Right lobe of liver (tissue), 6 donors: ENCODE results near the gene XPOT. TPM values are rescaled to one million over a fixed set of nuclear protein-coding genes. Genes with fewer than 3 reads are reported as not detected.

Experiments used
- ATAC-seq, 4 donors: fragments of 200-7000 bp; cut with Tn5 transposase; one replicate each; pipeline ENCODE4 v1.9.1; 2020; ENCODE audit warnings: mild to moderate bottlenecking in 4 of 4, moderate library complexity in 4 of 4
- DNase-seq, 3 donors: peaks; one replicate each; pipeline ENCODE4 v3.0.0-alpha.2; 2020
- H3K27ac ChIP-seq, 3 donors: fragments of 200-600 bp; one replicate each; pipeline ENCODE4 v1.8.0; 2022
- H3K27me3 ChIP-seq, 2 donors: fragments of 200-600 bp; one replicate each; pipeline ENCODE4 v1.8.0; 2022
- H3K36me3 ChIP-seq, 4 donors: fragments of 200-600 bp; sonication (generic) in 1 of 4; one replicate each; pipeline versions ENCODE4 v1.5.1 to v1.8.0; 2017 to 2022; ENCODE audit warnings: control low read depth in 1 of 4
- H3K4me1 ChIP-seq, 4 donors: fragments of 200-600 bp; sonication (generic) in 1 of 4; one replicate each; pipeline versions ENCODE4 v1.5.1 to v1.8.0; 2017 to 2022; ENCODE audit warnings: control low read depth in 1 of 4
- H3K4me3 ChIP-seq, 3 donors: fragments of 200-600 bp; one replicate each; pipeline ENCODE4 v1.8.0; 2022
- H3K9me3 ChIP-seq, 4 donors: fragments of 200-600 bp; sonication (generic) in 1 of 4; one replicate each; pipeline versions ENCODE4 v1.5.1 to v1.8.0; 2017 to 2022; ENCODE audit warnings: control low read depth in 1 of 4
- CTCF ChIP-seq, 4 donors: fragments of 200-600 bp in 3 of 4; fragments of 450-650 bp in 1 of 4; IDR thresholded peaks; one replicate each; pipeline versions ENCODE4 v1.5.1 to v1.8.0; 2016 to 2022; ENCODE audit warnings: antibody characterized with exemption in 4 of 4, mild to moderate bottlenecking in 2 of 4
- POLR2A ChIP-seq: fragments of 450-650 bp; IDR thresholded peaks from one replicate; pipeline ENCODE4 v1.6.1; 2017; ENCODE audit warnings: antibody characterized with exemption, mild to moderate bottlenecking
- WGBS: methylation state at CpG from one replicate; pipeline ENCODE4 v1.1.6; 2018; ENCODE audit warnings: low coverage, low lambda C conversion rate; ENCODE audit not compliant: insufficient coverage; ENCODE audit errors: missing lambda C conversion rate; 5-methylcytosine and 5-hydroxymethylcytosine counted together
- intact Hi-C, 2 donors: fragments of 100-400 bp; cut with DNase I; formaldehyde crosslinking; loops; one replicate each; pipeline versions ENCODE4 v1.11.2 to v1.14.1; 2022
- total RNA-seq, 6 experiments: library from RNA; depleted of rRNA in 2 of 6; stranded (reverse); fragments of >200 nt in 2 of 6; fragmentation: NEBNext Ultra II Directional in 3 of 6; extraction: Animal tissue kit (Norgen Biotek cat#: 25700) in 3 of 6; gene quantifications; one replicate each; pipeline versions ENCODE4 v1.1.0 to v1.2.4, GENCODE V29; 2016 to 2023
- donor health status: DM: no; HTN: yes; CAD: no.
- donor health status: DM: no; HTN: no; CAD: no.
- donor health status: DM: no; HTN: no; CAD: no.
- donor health status: DM: no; HTN: yes; CAD: no.
- donor health status: DM: no; HTN: yes; CAD: no.

The XPOT gene
- total RNA-seq, 6 experiments from 2014 or later = 27.3 to 43.9 (median 34.0) TPM

DNA sequence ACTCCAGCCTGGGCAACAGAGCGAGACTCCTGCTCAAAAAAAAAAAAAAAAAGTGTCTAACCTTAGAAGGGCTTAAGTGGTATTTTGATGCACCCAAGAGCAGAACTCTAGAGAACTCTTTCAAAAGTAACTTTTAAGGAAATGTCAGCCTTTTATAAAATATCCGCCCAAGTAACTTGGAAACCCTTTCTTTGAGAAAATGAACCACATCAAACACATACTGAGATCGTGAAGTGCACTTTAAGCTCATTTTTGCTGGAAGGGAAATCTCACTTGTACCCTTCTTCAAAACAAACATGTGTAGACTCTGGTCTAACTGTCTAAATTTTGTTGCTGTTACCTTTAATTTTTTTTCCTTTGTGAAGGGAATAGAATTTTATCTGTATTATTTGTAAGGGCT, 19.2 kb upstream of the XPOT start:
- Histone ChIP-seq H3K9me3 (no peaks in the 10 kb centered on the region), H3K4me1 (no peaks in the 10 kb centered on the region), H3K36me3 (no peaks in the 10 kb centered on the region), H3K27ac (no peak overlapping the region), H3K27me3 (no peaks in the 10 kb centered on the region), H3K4me3 (no peak overlapping the region)
- DNase-seq (no peak), ATAC-seq (no peak)
- TF ChIP-seq POLR2A (no peak), CTCF (IDR thresholded peaks at IDR 0.05) (no peak)
- intact Hi-C loops = no loop called here
- 87% methylated on average over 3 of the region's 3 CpGs for WGBS

DNA sequence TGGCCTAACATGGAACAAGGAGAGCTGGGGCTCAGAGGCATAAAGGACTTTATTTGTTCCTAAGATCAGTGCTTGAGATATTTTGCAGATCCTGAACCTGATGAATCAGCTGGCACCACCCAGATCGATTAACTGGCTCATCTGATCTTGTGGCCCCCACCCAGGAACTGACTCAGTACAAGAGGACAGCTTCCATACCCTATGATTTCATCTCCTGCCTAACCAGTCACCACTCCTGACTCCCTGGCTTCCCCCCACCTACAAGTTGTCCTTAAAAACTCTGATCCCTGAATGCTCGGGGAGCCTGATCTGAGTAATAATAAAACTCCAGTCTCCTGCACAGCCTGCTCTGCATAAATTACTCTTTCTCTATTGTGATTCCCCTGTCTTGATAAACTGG, 18.7 kb upstream of the XPOT start:
- no peaks in the 10 kb centered on the region for H3K9me3 ChIP-seq
- DNase-seq = no peak
- WGBS = 90% methylated on average over 1 of the region's 2 CpGs

DNA sequence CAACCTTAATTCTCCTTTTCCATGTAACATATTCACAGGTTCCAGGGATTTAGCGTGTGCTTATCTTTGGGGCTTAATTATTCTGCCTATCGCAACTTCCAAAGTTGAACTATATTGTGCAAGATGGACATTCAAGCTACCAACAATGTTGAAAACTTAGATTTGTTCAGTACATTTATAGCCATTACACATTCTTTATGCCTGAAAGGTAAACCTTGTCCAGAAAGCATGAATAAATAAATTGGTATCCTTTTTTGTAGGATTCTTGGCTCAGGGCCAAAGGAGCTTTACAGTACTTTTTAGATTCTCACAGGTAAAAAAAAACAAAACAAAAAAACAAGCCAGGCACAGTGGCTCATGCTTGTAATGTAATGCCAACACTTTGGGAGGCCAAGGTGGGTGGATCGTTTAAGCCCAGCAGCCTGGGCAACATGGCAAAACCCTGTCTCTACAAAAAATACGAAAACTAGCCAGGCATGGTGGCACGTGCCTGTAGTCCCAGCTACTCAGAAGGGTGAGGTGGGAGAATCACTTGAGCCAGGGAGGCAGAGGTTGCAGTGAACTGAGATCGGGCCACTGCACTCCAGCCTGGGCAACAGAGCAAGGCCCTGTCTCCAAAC, 16.9 kb upstream of the XPOT start:
- no peak overlapping the region for H3K27ac ChIP-seq
- no peak overlapping the region for H3K4me3 ChIP-seq
- DNase-seq (no peak), ATAC-seq (no peak)
- TF ChIP-seq POLR2A (no peak), CTCF (IDR thresholded peaks at IDR 0.05) (no peak)
- H3K4me1 ChIP-seq = peaks cover 0 to 3% (median 0%) of the 10 kb centered on the region in 4 donors
- WGBS = 82% methylated on average over 6 of the region's 6 CpGs
- no peaks in the 10 kb centered on the region for H3K27me3 ChIP-seq
- no peaks in the 10 kb centered on the region for H3K36me3 ChIP-seq
- H3K9me3 ChIP-seq = no peaks in the 10 kb centered on the region
- intact Hi-C loops = no loop called here

More for the DNA sequence above, 18.7 kb upstream of the XPOT start:
- peak in 1 of 4 donors; percentile 30 for ATAC-seq
- Histone ChIP-seq H3K27me3 (no peaks in the 10 kb centered on the region), H3K27ac (no peak overlapping the region), H3K36me3 (no peaks in the 10 kb centered on the region), H3K4me3 (no peak overlapping the region), H3K4me1 (peaks cover 0 to 2% (median 0%) of the 10 kb centered on the region in 4 donors)
- no peak for TF ChIP-seq CTCF (IDR thresholded peaks at IDR 0.05)
- no peak for TF ChIP-seq POLR2A
- intact Hi-C loops = no loop called here

DNA sequence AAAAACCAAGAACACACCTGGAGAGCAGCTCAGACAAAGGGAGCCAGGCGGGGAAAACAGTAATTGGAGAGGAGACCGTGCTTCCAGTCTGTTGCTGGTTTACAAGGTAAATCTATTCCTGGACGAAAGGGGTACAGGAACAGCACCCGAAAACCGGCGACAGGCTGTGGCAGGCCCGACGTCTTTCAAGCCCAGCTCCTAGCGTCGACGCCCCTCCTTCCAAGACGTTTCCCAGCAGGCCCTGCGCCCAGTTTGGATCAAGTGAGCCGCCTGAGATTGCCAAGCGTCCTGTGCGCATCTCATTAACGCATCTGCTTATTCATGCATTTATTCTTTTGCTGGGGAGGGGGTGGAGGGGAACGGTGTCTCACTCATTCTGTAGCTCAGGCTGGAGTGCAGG, 15.0 kb upstream of the XPOT start:
- no peak overlapping the region for H3K27ac ChIP-seq
- H3K9me3 ChIP-seq = no peaks in the 10 kb centered on the region
- TF ChIP-seq CTCF (IDR thresholded peaks at IDR 0.05) (no peak), POLR2A (no peak)
- ATAC-seq (no peak), DNase-seq (no peak)
- no peak overlapping the region for H3K4me3 ChIP-seq
- WGBS = 88% methylated on average over 6 of the region's 18 CpGs
- H3K4me1 ChIP-seq = peaks cover 0 to 3% (median 0%) of the 10 kb centered on the region in 4 donors
- no peaks in the 10 kb centered on the region for H3K27me3 ChIP-seq
- intact Hi-C loops = no loop called here
- no peaks in the 10 kb centered on the region for H3K36me3 ChIP-seq
